HFF-Myc (cell line): ENCODE data around the gene C4orf51.
A peak's percentile ranks its signal among the peaks of the same experiment; 100 is the strongest.

Source experiments
- DNase-seq: peaks from one replicate; pipeline ENCODE4 v3.0.0-alpha.2; 2011; ENCODE audit warnings: low read depth; ENCODE audit errors: extremely low read depth
- H3K4me3 ChIP-seq: replicated peaks from 2 replicates; pipeline ENCODE4 v1.5.1; 2011; ENCODE audit warnings: low read depth, mild to moderate bottlenecking, control low read depth, low read length
- CTCF ChIP-seq: IDR thresholded peaks from 2 replicates; pipeline ENCODE4 v1.5.1; 2012; ENCODE audit warnings: mild to moderate bottlenecking, low read depth, low read length, control low read depth; ENCODE audit errors: missing control alignments

C4orf51 gene

GRCh38 chr4:145656156-145656555, 23.8 kb upstream of the C4orf51 start:
- no peak overlapping the region for H3K4me3 ChIP-seq
- no peak for TF ChIP-seq CTCF
- DNase-seq = no peak

GRCh38 chr4:145660064-145660463, 19.9 kb upstream of the C4orf51 start:
- no peak for DNase-seq
- no peak for TF ChIP-seq CTCF
- no peak overlapping the region for H3K4me3 ChIP-seq

GRCh38 chr4:145663194-145663593, 16.8 kb upstream of the C4orf51 start:
- DNase-seq = no peak
- H3K4me3 ChIP-seq = no peak overlapping the region
- TF ChIP-seq CTCF = no peak

- no peak for TF ChIP-seq CTCF
- no peak for DNase-seq
- no peak overlapping the region for H3K4me3 ChIP-seq
These were observed 14.2 kb upstream of the C4orf51 start for GRCh38 chr4:145665773-145666172.

- H3K4me3 ChIP-seq = no peak overlapping the region
- no peak for DNase-seq
- TF ChIP-seq CTCF = no peak
These were observed 9.5 kb upstream of the C4orf51 start for GRCh38 chr4:145670422-145670821.

- no peak for TF ChIP-seq CTCF
- DNase-seq = peak; percentile 78
- H3K4me3 ChIP-seq = no peak overlapping the region
These were observed 426 bp upstream of the C4orf51 start for GRCh38 chr4:145679520-145679919.

GRCh38 chr4:145680902-145681301, 956 bp downstream of the C4orf51 start:
- DNase-seq = no peak
- no peak for TF ChIP-seq CTCF
- H3K4me3 ChIP-seq = no peak overlapping the region
